ENCODE results near the gene FRMD4A. TPM values are rescaled to one million over a fixed set of nuclear protein-coding genes. Genes with fewer than 3 reads are reported as not detected.
A peak's percentile ranks its signal among the peaks of the same experiment; 100 is the strongest.
"Not testable (repeated sequence)": the region's sequence is repeated elsewhere in the genome, so short reads cannot be mapped to it uniquely, and the experiment has no call there.

FRMD4A gene
- total RNA-seq, 1 donor from 2014 or later, result 33.3 TPM

DNA sequence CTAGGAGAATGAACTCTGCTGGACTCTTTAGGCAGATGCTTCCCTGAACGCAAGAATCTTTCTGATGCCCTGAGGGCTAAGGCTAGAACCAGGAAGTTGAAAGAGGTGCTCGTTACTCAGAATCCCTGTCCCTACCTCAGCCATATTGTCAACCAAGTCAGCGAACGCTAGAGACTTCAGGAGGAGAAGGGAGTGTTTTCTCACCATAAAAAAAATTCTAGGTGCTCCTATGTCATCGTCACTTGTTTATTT is 384.6 kb downstream of the FRMD4A start:
- DNase-seq, result peak; percentile 53

DNA sequence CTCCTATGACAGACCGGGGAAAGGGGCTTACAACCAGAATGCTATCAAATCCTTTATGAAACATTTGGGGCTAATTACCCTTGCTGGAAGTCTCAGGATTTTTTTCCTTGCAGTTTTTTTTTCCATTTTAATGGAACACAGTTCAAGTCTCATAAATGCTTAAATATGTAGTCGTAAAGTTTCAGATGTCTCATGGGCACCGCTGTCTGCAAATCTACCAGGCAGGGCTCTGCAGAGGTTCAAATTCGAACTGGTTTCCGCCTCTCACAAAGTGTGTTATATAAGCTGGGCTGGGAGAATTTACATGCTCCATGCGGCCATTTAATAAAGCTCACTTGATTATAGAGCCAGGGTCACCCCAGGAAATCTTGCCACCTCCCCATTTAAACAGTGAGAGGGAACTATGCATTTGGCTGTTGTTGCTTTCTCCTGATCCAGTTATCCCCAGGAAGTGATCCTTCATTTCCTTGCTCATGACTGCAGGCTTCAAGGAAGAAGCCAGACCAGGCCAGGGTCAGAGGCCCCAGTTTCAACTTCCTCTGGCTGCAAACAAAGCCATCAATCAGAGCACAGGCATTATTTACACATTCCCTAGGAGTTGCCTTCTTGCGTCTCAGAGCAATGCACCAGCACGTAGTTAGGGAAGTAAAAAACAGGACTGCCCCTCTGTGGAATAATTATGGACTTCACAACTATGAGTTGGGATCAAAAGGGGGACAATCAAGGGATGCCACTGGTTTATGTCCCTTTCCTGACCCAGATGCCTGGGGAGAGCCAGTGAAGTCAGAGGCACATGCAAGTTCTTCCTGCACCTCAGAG is 385.1 kb downstream of the FRMD4A start:
- DNase-seq, result peak; percentile 85

- DNase-seq, result no peak
Observed at GRCh38 chr10:13944823-13945222, 385.9 kb downstream of the FRMD4A start.

GRCh38 chr10:13943735-13944398 is 386.9 kb downstream of the FRMD4A start:
- no peak for DNase-seq

- no peak for DNase-seq
Observed at GRCh38 chr10:13942035-13942434, 388.7 kb downstream of the FRMD4A start.

DNA sequence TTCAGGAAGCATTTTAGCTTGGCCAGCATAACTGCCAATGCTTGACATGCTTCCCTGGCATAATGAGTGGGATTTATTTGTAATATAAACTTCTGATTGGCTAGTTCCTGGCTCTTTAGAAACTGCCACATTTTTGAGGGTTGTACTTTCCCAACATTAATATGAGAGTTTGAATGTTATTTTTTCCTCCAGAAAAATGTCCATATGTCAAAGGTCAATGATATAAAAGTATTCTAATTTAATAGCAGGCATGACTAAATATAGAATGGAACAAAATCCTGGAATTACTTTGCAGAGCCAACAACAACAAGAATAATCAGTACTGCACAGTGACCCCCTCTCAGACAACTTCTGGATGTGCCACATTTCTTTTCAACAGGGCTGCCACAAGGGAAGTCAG is 391.3 kb downstream of the FRMD4A start:
- peak; percentile 67 for DNase-seq

DNA sequence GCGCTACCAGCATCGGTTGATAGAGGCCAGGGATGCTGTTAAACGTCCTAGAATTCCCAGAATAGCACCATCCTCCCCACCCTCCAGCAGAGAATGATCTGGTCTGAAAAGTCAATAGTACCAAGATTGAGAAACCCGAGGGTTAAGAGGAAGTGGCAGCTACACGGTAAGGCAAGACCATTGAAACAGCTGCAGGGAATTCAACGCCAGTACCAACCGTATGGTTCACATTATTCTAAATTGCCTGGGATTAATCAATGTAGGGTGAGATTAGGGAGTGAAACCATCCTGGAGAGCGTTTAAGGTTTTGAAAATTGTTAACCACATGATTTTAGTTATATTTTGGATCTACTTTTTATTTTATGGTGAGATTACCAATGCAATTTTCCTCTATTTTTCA is 391.8 kb downstream of the FRMD4A start:
- peak; percentile 64 for DNase-seq

GRCh38 chr10:13936826-13937225 is 393.9 kb downstream of the FRMD4A start:
- no peak for DNase-seq

DNA sequence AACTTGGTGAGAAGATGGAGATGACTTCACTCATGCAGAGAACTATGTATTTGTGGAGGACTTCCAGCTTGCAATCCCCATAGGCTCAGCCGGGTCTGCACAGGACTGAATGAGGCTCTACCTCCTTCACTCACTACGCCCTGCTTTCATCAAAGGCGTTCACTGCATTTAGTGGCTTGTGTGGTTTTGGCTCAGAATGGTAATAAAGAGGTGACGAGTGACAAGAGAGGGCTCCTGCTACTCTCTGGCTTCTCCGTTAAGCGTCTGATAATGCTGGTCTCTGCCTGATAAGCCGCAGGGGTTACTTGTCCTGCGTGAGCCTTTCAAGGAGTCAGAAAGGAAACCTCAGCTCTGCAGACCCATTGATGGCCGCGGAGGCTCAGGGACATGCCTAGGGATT is 400.6 kb downstream of the FRMD4A start:
- no peak for DNase-seq

DNA sequence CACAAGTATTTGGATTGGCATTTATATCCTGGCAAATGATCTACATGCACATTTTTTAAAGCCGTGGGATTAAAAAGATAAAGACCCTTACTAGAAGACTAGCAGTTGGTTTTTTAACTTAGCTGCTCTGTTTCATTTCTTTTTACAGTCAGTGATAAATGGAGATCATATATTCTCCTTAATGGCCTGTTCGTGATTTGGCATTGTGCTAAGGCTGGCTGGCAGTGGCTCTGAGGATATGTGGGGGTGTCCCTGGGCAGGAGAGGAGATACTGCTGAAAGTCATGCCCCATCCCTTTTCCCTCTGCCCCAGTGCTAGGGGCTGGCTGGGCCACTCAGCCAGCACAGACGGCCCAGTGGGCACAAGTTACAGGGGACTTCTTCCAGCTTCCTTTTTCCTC is 402.3 kb downstream of the FRMD4A start:
- DNase-seq, result no peak

DNA sequence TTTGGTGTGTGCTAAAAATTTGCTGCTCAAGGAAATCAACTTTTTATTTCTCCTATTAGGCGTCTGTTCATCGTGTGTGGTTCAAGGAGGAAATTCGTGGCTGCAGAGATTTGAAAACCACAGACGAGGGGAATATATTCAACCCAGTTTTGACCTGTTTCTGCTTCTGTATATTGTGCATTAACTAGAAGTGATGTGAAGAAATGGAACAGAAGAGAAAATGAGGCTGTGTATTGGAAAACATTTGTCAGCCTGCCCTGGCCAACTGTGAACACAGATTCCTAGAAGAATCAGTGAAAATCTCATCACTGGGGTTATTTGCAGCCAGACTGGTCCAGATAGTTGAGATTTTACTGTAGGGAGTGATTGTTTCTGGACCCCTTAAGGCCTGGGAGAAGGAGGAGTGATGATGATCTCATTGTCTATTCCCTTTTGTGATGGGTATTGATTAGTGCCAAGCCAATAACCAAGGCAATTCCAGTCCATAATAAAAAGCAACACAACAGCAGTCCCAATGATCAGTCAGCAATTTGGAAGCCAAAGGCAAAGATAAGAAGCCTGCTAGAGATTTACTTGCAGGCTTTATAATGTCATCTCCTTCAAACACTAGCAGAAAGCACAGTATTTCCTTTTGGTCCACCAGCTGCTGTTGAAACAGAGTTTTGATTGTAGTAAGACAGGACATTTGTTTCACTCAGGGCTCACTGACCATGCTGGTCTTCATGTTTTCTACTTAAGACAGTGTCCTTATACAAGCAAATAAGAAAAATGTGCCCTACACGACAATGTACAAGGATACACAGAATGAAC is 404.5 kb downstream of the FRMD4A start:
- peak; percentile 58 for DNase-seq

DNA sequence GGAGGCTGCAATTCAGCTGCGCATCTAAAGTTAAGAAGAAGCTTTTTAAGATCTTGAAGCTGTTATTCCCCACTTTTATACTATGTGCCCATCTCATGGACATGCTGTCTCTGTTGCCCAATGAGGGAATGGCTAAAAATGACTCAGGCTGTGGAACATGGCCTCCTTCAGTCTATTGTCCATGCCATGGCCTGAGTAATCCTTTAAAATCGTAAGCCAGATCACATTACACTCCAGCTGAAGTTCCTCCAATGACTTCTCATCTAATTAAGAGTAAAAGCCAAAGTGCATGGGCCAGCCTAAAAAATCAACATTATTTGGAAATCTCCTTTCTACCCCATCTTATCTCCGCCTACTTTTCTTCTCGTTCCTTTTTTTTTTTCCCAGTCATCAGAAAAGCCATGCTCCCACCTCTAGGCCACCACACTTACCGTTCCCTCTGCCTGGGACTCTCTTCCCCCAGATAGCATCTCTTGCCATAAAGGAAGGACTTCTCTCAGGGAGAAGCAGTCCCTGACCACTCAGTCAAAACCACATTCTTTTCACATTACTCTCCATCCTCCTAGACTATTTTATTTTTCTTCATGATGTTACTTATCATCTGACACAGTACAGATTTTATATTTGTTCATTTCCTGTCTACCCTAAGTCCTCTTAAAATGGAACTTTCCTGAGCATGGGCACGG is 406.5 kb downstream of the FRMD4A start:
- DNase-seq, result no peak

- no peak for DNase-seq
Observed at GRCh38 chr10:13922586-13922985, 408.1 kb downstream of the FRMD4A start.

- DNase-seq, result no peak
Observed at GRCh38 chr10:13921941-13922340, 408.8 kb downstream of the FRMD4A start.

- not testable (repeated sequence) for DNase-seq
Observed at GRCh38 chr10:13921131-13921530, 409.6 kb downstream of the FRMD4A start.

DNA sequence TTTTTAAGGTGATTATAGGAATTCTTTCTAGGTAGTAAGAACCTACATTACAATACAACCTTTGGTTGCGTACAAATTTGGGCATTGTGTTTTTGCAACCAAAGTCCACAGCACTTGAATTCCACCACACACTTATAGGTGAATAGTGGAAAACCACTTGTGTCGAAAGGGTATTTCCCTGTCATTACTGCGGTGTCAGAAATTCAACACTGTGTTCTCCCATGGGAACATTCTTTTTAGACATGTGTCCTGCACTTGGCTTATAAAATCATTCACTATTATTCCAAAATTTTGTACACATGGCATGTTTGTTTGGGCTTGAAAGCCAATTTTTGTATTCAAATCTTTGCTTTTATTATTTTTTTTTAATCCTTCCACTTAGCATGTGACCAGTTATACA is 410.3 kb downstream of the FRMD4A start:
- DNase-seq, result no peak

DNA sequence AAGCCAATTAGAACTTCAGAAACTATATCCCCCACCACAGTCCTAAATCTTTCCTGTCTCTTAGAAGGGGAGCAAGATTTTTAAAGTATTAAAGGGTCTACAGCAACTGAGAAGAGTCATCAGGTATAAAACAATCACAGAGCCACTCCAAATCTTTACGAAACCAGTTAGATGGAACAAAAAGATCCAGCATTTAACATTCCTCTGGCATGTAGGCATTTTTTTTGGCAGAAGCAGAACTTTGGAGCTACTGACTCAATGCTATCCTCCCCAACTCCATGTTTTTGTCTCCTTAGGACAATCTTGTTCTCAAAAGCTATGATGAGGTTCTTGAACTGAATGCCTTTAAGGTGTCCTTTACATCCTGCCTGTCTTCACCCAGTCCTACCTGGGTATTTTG is 410.7 kb downstream of the FRMD4A start:
- DNase-seq, result no peak

DNA sequence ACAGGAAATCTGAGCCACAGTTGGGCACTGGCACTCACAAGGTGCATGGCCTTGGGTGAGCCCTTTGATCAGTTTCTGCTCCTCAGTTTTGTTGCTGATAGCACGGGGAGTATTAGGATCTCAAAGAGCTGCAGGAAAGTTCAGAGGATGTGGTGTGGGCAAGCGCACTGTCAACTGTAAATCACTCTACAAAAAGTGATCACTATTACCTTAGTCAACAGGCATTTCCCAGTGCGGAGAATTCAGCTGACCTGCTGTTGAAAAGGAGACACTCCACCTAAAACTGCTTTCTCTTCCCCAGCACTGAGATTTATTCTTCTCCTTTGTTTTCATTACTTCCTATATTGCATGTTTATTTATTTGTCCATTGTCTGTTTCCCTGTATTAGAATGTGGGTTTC is 412.9 kb downstream of the FRMD4A start:
- DNase-seq, result no peak

GRCh38 chr10:13916384-13916947 is 414.3 kb downstream of the FRMD4A start:
- no peak for DNase-seq

DNA sequence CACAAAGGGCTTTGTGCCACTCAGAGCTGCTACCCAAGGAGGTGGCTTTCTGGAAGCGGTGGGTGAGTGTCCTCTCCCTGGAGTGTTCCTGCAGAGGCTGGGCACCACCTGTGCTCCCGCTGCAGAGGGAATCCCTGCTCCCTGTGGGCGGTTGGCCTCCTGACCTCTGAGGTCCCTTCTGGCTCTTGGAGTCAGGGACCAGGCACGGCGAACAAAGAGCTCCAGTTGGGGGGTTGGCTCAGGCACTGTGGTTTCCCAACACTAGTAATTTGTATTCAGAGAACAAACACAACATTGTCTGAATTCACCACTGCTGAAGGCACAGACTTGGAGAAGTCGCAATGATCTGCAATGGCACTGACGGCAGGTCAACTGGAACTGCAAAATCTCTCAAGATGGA is 415.0 kb downstream of the FRMD4A start:
- no peak for DNase-seq

- DNase-seq, result no peak
Observed at GRCh38 chr10:13913897-13914296, 416.8 kb downstream of the FRMD4A start.

- no peak for DNase-seq
Observed at GRCh38 chr10:13911821-13912520, 418.8 kb downstream of the FRMD4A start.

Data from skin of body (tissue), 2 donors.